CD4-positive, alpha-beta T cell treated with Interleukin-15 for 4 hours (primary cell): ENCODE measurements around the gene KLHL22.
"Not testable (repeated sequence)": the region's sequence is repeated elsewhere in the genome, so short reads cannot be mapped to it uniquely, and the experiment has no call there.

Experiments
- DNase-seq: peaks from one replicate; pipeline ENCODE4 v3.0.0-alpha.2; 2020; ENCODE audit warnings: low spot score

The KLHL22 gene

DNA sequence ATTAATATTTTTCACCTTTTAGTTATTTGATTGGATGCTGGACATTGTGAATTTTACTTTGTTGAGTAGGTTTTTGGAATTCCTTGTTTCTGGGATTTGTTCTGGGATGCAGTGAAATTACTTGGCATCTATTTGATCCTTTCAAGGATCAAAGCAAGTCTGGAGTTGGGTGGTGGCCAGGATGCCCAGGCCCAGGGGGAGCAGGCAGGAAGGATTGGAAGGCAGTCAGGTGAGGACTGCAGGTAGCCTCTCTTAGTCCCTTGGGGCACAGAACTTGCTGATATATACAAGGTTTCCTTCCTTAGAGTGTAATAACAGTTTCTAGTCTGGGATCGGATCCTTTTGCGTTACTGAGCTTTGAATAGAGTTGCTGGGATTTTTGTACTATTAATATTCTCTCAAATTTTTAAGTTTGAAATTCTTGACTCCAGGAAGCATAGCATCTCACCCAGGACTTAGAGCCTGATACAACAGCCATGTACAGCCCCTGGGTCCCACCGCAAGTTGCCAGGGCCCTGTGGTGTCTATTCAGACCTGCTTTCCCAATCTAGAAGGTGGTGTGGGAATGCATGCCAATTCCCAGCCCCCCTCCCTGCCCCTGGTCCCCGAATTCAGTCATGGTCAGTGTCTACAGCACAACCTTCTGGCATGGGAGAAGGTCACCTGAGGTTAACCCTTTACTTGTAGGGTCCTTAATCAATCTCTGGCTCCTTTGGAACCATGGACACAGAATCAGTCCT lies 95.6 kb downstream of the KLHL22 start:
- DNase-seq = no peak

DNA sequence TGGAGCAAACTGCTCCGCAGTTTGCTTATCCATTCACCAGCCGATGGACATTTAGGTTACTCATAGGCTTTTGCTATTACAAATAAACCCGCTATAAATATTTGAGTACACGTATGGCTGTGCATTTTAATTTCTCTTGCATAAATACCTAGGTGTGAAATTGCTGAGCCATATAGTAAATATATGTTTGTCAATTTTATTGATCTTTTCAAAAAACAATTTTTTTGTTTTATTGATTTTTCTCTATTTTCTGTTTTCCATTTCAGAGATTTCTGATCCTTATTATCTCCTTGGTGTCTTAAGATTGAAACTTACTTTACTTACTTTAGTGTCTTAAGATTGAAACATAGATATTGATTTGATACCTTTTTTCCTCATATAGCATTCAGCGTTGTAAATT lies 97.2 kb downstream of the KLHL22 start:
- no peak for DNase-seq

DNA sequence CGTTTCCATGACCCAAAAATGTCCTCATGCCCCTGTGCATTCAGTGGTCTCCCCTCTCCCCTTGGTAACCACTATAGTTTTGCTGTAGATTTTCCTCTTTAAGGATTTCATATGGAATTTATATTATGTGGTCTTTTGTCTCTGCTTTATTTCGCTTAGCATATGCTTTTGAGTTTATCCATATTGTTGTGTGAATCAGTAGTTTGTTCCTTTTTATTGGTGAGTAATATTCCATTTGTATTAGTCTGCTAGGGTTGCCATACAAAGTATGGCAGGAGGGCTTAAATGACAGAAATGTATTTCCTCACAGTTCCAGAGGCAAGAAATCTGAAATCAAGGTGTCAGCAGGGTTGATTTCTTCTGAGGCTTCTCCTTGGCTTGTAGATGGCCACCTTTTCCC lies 98.1 kb downstream of the KLHL22 start:
- no peak for DNase-seq

DNA sequence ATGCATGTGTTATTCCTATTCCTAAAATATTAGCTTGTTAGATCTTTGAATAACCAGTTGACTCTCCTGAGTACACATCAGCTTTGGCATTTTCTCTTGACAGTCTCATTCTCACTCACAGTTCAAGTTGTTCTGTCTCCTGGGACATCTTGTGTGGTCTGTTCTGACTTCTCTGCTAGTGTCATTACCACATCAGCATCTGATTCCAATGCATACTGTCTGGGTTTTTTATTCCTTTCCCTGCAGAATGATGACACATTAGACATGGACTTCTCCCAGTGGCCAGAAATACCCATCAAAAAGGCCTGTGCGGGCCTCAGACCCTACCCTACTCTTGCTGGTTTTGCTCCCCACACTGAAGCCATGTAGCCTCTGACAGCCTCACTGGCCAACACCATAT lies 99.0 kb downstream of the KLHL22 start:
- no peak for DNase-seq

DNA sequence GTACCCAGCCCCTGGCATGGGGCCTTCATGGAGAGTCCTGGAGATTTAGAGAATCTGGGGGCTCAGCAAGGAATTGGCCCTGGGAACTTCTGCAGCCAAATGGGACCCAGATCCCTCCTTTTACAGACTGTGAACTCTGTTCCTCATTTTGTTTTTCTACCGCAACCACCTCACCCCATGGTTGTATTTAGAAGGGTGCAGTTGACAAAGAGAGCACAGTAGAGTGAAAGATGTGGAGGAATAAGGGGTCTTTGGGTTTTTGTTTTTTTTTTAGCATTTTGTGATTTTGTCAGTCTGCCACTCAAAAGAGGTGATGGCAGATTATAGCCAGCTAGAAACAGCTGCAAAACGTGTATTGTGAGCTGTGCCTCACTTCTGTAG lies 99.7 kb downstream of the KLHL22 start:
- DNase-seq = no peak

DNA sequence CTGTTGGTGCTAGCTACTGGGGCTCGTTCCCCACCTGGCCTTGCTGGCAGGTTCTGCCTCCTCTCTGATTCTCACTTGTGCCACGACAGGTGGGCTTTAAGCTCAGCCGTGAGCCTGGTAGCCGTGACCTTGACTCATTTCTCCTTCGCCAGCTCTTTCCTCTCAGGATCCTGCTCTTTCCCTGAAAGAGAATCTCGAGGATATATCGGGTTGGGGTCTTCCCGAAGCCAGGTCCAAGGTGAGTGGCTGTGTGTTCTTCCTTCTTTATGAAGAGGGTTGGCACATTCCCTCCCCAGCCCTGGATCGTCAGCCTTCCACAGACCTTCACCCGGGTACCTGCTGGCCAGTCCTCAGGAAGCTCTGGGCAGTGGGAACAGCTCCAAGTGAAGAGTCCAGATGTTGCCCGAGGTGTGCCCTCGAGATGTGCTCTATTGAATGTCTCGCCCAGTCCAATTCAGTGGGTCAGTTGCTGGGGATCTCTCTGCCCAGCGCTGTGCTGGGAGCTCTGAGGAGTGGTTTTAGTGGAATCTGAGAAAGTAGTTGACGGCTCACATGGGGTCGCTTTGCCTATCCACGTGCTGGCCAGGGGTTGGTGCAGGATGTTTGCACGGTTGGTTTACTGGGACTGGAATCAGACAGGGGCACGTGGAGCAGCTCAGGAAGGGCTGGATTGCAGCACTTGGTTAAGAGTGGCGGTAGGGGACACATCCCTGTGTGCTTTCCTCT lies 100.3 kb downstream of the KLHL22 start:
- no peak for DNase-seq

DNA sequence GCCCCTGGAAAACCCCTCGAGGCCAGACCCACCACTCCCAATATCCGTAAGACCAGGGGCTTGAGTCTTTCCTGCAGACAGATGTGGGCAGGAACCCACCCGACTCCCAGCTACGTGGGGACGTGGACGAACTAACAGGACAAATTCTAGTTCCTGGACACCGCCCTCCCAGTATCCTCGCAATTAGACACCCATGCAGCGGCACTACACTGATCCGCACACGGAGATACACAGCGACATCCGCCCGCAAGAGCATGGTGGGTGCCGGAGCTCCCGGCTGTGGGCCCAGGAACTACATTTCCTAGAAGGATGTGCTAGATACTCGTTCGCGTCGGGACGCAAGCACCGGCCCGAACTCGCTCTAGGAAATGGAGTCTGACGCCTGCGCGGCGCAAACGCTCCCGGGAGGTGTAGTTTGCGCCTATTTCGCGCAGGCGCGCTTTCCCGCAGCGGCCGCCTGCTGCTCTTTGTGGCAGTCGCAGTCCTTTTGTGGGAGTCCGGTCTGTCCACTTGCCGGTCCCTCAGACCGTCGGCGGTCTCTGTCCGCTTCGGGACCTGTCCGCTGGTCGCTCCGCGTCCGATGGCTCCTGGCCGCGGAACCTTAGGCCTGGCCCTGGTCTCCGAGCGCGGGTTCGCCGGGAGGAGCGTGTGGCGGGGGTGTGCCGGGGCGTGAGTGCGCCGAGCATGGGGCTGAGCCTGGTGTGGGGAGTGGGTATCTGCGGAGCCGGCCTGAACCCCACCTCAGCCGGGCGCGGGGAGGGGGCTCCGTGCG lies 101.7 kb downstream of the KLHL22 start, which contains the start of gene ZNF74:
Gene ZNF74, plus strand, starts transcription at position 447 of the 772 bp plus-strand sequence. CDS start 478 bp downstream, outside the sequence.
- DNase-seq = peak; percentile 88

DNA sequence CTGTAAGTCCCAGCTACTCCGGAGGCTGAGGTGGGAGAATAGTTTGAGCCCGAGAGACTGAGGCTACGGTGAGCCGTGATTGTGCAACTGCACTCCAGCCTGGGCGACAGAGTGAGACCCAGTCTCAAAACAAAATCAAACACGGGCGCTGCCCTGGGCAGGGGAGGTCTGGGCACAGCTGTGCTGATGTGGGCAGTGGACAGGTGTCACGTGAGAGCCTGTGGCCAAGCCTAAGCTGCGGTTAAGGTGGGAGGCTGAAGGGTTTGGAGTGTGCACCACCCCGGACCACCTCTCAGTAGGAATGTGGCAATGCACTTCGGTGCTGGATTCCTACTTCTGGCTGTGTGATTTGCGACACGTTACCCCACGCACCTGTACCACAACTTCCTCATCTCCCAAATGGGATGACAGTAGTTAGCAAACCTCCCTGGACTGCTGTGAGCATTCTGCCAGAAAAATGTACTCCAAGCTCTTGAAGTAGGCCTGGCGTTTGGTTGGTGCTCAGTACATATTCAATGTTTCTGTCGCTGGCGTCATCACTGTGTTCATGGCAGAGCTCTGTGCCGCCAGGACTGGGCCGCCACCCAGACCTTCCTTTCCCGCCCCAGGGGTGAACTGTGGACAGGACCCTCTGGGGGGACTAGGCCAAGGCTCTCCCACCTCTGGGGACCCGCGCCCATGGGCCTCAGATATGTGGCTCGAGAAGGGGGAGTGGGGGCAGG lies 102.5 kb downstream of the KLHL22 start:
- DNase-seq = no peak

DNA sequence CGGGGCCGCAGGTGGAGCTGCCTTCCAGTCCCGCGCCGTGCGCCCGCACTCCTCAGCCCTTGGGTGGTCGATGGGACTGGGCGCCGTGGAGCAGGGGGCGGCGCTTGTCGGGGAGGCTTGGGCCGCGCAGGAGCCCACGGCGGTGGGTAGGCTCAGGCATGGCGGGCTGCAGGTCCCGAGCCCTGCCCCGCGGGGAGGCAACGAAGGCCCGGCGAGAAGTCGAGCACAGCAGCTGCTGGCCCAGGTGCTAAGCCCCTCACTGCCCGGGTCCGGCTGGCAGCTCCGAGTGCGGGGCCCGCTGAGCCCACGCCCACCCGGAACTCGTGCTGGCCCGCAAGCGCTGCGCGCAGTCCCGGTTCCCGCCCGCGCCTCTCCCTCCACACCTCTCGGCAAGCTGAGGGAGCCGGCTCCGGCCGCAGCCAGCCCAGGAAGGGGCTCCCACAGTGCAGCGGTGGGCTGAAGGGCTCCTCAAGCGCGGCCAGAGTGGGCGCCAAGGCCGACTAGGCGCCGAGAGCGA lies 103.2 kb downstream of the KLHL22 start:
- DNase-seq = not testable (repeated sequence)
